ENCODE data around the gene IMPACT. TPM values are rescaled to one million over a fixed set of nuclear protein-coding genes. Genes with fewer than 3 reads are reported as not detected.

The IMPACT gene
- total RNA-seq, 1 experiment from 2014 or later = 29.0 TPM

DNA sequence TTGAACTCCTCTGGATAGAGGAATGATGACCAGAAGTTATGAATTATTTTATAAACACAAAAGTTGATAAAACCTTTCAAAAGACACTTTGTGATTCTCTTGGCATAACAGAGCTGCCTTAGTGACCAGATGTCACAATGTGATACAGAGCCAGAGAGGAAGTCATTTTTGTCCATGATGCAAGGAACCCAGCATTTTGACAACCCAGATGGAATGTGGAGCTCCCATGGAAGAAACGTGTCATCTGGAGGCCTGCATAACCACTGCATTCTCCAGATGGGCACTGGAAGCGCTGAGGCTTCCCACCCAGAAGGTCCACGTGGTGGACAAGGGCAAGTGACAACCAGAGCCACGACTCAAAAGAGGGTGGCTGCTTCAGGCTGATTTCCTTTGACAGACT lies 64.1 kb downstream of the IMPACT start:
- no peak overlapping the region for H3K4me3 ChIP-seq

DNA sequence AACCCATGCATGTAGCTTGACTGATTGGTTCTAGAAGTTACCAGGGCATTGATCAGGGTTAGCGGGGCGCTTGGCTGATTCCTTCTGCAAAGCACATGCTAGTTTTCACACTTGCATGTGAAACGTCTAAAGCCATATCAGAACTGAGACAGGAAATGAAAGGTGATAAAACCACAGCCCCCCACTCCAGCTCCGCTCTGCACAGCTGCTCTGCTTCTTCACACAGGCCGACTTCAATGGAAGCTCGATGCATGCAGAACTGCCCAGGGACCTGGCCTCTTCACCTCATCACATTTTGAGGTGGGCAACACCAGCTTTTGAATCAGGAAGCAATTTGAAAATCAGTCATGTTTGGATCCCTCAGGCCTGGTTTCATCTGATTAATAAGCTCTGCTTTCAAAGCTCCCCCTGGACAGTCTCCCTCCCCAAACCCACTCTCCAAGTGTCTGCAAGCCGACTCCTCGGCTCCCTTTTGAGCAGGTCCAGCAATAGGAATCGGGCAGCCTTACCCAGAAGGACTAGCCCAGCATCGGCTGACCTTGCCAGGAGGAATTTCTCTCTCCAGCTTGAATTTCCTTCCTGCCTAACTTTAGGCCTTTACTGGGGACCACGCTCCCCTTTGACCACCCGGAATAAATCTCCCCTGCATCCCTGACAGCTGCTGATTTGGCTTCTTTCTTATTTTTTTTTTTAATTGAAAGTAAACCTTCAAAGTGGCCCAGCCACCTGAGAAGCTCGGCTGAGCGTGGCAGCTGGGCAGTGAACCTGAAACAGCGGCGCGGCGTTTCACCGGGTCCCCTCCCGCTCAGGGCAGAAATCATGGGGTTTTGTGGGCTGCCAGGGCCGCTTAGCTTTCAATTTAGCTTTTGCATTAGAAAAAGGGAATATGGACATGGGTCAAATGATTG lies 65.7 kb downstream of the IMPACT start:
- no peak for TF ChIP-seq EZH2 (IDR thresholded peaks at IDR 0.05; ENCODE audit: low read depth)
- TF ChIP-seq, protein P1, sequence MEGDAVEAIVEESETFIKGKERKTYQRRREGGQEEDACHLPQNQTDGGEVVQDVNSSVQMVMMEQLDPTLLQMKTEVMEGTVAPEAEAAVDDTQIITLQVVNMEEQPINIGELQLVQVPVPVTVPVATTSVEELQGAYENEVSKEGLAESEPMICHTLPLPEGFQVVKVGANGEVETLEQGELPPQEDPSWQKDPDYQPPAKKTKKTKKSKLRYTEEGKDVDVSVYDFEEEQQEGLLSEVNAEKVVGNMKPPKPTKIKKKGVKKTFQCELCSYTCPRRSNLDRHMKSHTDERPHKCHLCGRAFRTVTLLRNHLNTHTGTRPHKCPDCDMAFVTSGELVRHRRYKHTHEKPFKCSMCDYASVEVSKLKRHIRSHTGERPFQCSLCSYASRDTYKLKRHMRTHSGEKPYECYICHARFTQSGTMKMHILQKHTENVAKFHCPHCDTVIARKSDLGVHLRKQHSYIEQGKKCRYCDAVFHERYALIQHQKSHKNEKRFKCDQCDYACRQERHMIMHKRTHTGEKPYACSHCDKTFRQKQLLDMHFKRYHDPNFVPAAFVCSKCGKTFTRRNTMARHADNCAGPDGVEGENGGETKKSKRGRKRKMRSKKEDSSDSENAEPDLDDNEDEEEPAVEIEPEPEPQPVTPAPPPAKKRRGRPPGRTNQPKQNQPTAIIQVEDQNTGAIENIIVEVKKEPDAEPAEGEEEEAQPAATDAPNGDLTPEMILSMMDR (conservative IDR thresholded peaks at IDR 0.05) = no peak
- intact Hi-C loops (cut with micrococcal nuclease; ENCODE audit: unreplicated experiment) = no loop called here
- no peaks in the 10 kb centered on the region for H3K36me3 ChIP-seq (ENCODE audit: low read depth)
- H3K4me2 ChIP-seq = no peak overlapping the region
- H4K20me1 ChIP-seq (ENCODE audit: insufficient read depth) = no peaks in the 10 kb centered on the region
- no peak overlapping the region for H2AFZ ChIP-seq
- no peaks in the 10 kb centered on the region for H3K27me3 ChIP-seq (ENCODE audit: insufficient read depth, low read depth)
- DNase-seq = no peak
- H3K79me2 ChIP-seq (ENCODE audit: low read depth) = no peaks in the 10 kb centered on the region
- ChIA-PET CTCF (no interaction called here), POLR2A (ENCODE audit: unreplicated experiment) (interaction anchor here (0.5 to 0.6 kb wide), 2 partner anchors 373 to 1285 kb away, joined by 4 to 10 read pairs; no protein-coding TSS in a partner anchor)
- no peak overlapping the region for H3K27ac ChIP-seq
- H3K9me3 ChIP-seq (ENCODE audit: insufficient read depth, low read depth) = no peaks in the 10 kb centered on the region
- H3K4me1 ChIP-seq (replicated peaks; ENCODE audit: insufficient read depth) = no peaks in the 10 kb centered on the region
- no peaks in the 10 kb centered on the region for H3F3A ChIP-seq (ENCODE audit: insufficient read depth, low read depth)
- H3K4me3 ChIP-seq = no peak overlapping the region
- no TSS peak for BruUV-seq (replicated peaks)
- H3K9me2 ChIP-seq (ENCODE audit: insufficient read depth) = no peaks in the 10 kb centered on the region

More for the DNA sequence above, 64.1 kb downstream of the IMPACT start:
- H3K4me2 ChIP-seq = no peak overlapping the region
- H3K36me3 ChIP-seq (ENCODE audit: low read depth) = no peaks in the 10 kb centered on the region
- H3K79me2 ChIP-seq (ENCODE audit: low read depth) = no peaks in the 10 kb centered on the region
- TF ChIP-seq, protein P1 (conservative IDR thresholded peaks at IDR 0.05) = no peak
- TF ChIP-seq EZH2 (IDR thresholded peaks at IDR 0.05; ENCODE audit: low read depth) = no peak
- H4K20me1 ChIP-seq (ENCODE audit: insufficient read depth) = no peaks in the 10 kb centered on the region
- H2AFZ ChIP-seq = no peak overlapping the region
- ChIA-PET CTCF (no interaction called here), POLR2A (ENCODE audit: unreplicated experiment) (no interaction called here)
- no peaks in the 10 kb centered on the region for H3K9me2 ChIP-seq (ENCODE audit: insufficient read depth)
- H3K27me3 ChIP-seq (ENCODE audit: insufficient read depth, low read depth) = no peaks in the 10 kb centered on the region
- no peaks in the 10 kb centered on the region for H3K9me3 ChIP-seq (ENCODE audit: insufficient read depth, low read depth)
- no TSS peak for BruUV-seq (replicated peaks)
- no peaks in the 10 kb centered on the region for H3K4me1 ChIP-seq (replicated peaks; ENCODE audit: insufficient read depth)
- no peak overlapping the region for H3K27ac ChIP-seq
- no peak for DNase-seq
- intact Hi-C loops (cut with micrococcal nuclease; ENCODE audit: unreplicated experiment) = no loop called here
- H3F3A ChIP-seq (ENCODE audit: insufficient read depth, low read depth) = no peaks in the 10 kb centered on the region

DNA sequence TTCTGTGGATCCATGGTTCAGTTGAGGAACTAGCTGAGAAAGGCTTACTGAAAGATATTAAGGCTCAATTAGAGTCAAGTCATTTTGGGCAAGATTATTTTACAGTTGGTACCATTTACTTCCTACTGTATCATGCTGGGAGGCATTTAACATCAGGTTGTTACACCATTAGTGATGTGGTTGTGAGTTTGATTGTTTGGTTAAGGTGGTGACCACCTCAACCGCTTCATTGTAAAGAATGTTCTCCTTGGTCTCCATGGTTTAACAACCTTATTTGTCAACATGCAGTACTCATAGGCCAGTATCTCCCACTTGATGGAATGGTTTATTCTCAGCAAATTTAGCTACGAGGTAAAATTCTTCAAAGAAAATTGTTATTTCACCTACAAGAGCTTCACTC lies 68.1 kb downstream of the IMPACT start:
- Histone ChIP-seq H3K27ac (no peak overlapping the region), H3K9me3 (ENCODE audit: insufficient read depth, low read depth) (no peaks in the 10 kb centered on the region), H3K4me3 (no peak overlapping the region), H3K4me1 (replicated peaks; ENCODE audit: insufficient read depth) (no peaks in the 10 kb centered on the region), H3K36me3 (ENCODE audit: low read depth) (no peaks in the 10 kb centered on the region), H3K27me3 (ENCODE audit: insufficient read depth, low read depth) (no peaks in the 10 kb centered on the region), H3K9me2 (ENCODE audit: insufficient read depth) (no peaks in the 10 kb centered on the region), H3K79me2 (ENCODE audit: low read depth) (no peaks in the 10 kb centered on the region), H2AFZ (no peak overlapping the region), H3K4me2 (no peak overlapping the region), H4K20me1 (ENCODE audit: insufficient read depth) (no peaks in the 10 kb centered on the region), H3F3A (ENCODE audit: insufficient read depth, low read depth) (no peaks in the 10 kb centered on the region)
- intact Hi-C loops (cut with micrococcal nuclease; ENCODE audit: unreplicated experiment) = no loop called here
- BruUV-seq (replicated peaks) = no TSS peak
- TF ChIP-seq, protein P1 (conservative IDR thresholded peaks at IDR 0.05) = no peak
- TF ChIP-seq EZH2 (IDR thresholded peaks at IDR 0.05; ENCODE audit: low read depth) = no peak
- POLR2A ChIA-PET (ENCODE audit: unreplicated experiment) = no interaction called here
- CTCF ChIA-PET = no interaction called here
- no peak for DNase-seq
